ENCODE results near the gene ELN. TPM values are rescaled to one million over a fixed set of nuclear protein-coding genes. Genes with fewer than 3 reads are reported as not detected.

ELN gene
- total and polyA plus RNA-seq, 9 of the 15 experiments (the other 6 are each of a cell fraction or from before 2014, with no cell fraction given): 0.20 TPM; not detected in 8

- TF ChIP-seq RBM25 (IDR thresholded peaks at IDR 0.05; ENCODE audit: low read depth, low read length, severe bottlenecking) (peak; percentile 68), HBP1 (CRISPR knock-in tag; IDR thresholded peaks at IDR 0.05) (no peak), ELF1 (tag; IDR thresholded peaks at IDR 0.05) (no peak), CBX5 (IDR thresholded peaks at IDR 0.05; ENCODE audit: borderline replicate concordance, low read depth) (no peak), ZNF277 (CRISPR knock-in tag; IDR thresholded peaks at IDR 0.05; ENCODE audit: borderline replicate concordance) (no peak), RNF2 (IDR thresholded peaks at IDR 0.05) (no peak), ZNF398 (CRISPR knock-in tag; IDR thresholded peaks at IDR 0.05) (no peak), ZFP36 (IDR thresholded peaks at IDR 0.05; ENCODE audit: low read depth, low read length, partially characterized antibody) (peak; percentile 55), ZC3H4 (CRISPR knock-in tag; IDR thresholded peaks at IDR 0.05; ENCODE audit: borderline replicate concordance) (no peak), KLF10 (CRISPR knock-in tag; IDR thresholded peaks at IDR 0.05) (no peak), ZNF436 (CRISPR knock-in tag; IDR thresholded peaks at IDR 0.05) (no peak), FUS (optimal IDR thresholded peaks at IDR 0.05; ENCODE audit: low read depth, low read length) (no peak)
Observed at GRCh38 chr7:74059681-74060588, 32.0 kb downstream of the ELN start (continued).
